Neural progenitor cell (in vitro differentiated cells): ENCODE results near the gene TNXB.
"Not testable (repeated sequence)": the region's sequence is repeated elsewhere in the genome, so short reads cannot be mapped to it uniquely, and the experiment has no call there.

Experiments
- CTCF ChIP-seq: fragments of 200-600 bp; sonication (generic); IDR thresholded peaks from 2 replicates; pipeline ENCODE4 v1.5.1; 2017; ENCODE audit warnings: antibody characterized with exemption, mild to moderate bottlenecking
- EZH2 ChIP-seq: fragments of 200-600 bp; sonication (generic); IDR thresholded peaks from 2 replicates; pipeline ENCODE4 v1.6.1; 2017; ENCODE audit warnings: antibody characterized with exemption, mild to moderate bottlenecking, moderate library complexity
- EZH2phosphoT487 ChIP-seq: fragments of 200-600 bp; sonication (generic); IDR thresholded peaks from 2 replicates; pipeline ENCODE4 v1.6.1; 2017; ENCODE audit warnings: antibody characterized with exemption

- TF ChIP-seq CTCF, EZH2, EZH2phosphoT487: not testable (repeated sequence)
Observed at GRCh38 chr6:32002546-32003268, 106.4 kb downstream of the TNXB start.
